H1 (cell line): ENCODE results near the gene OLFM1. TPM values are rescaled to one million over a fixed set of nuclear protein-coding genes. Genes with fewer than 3 reads are reported as not detected.

Source experiments
- CTCF ChIA-PET: fragments of 300-600 bp; sonication (Branson Sonifier 250); formaldehyde crosslinking; loops from one replicate; lab custom pipeline; 2021; ENCODE audit not compliant: partially characterized antibody; lab: Charles Lee
- POLR2A ChIA-PET: fragments of 300-600 bp; sonication (Branson Sonifier 250); formaldehyde crosslinking; loops from one replicate; lab custom pipeline; 2021; ENCODE audit warnings: inconsistent platforms; ENCODE audit not compliant: partially characterized antibody; lab: Charles Lee
- DNase-seq, 2 experiments: peaks; one replicate each; pipeline versions ENCODE4 v3.0.0 to v3.0.0-alpha.2; 2010 to 2022; ENCODE audit warnings: low spot score in 2 of 2, low read depth in 1 of 2, mixed read lengths in 1 of 2
- FAIRE-seq: peaks from 2 replicates; lab custom pipeline; 2011; peaks lifted over from hg19 to GRCh38; lab: Jason Lieb, UNC
- H2AFZ ChIP-seq: 2 replicates; pipeline ENCODE4 v1.8.1; 2012; ENCODE audit warnings: low read length, inconsistent platforms
- H2AK5ac ChIP-seq: 2 replicates; pipeline ENCODE4 v1.6.1; 2013; ENCODE audit warnings: low read depth, low read length
- H2BK120ac ChIP-seq: replicated peaks from 2 replicates; pipeline ENCODE3; 2013; ENCODE audit warnings: low read depth, low read length, inconsistent platforms
- H2BK12ac ChIP-seq: 2 replicates; pipeline ENCODE4 v1.6.1; 2013; ENCODE audit warnings: low read depth, low read length
- H2BK15ac ChIP-seq: 2 replicates; pipeline ENCODE4 v1.6.1; 2013; ENCODE audit warnings: low read length
- H2BK20ac ChIP-seq: 2 replicates; pipeline ENCODE4 v1.6.1; 2013; ENCODE audit warnings: low read length
- H2BK5ac ChIP-seq: 2 replicates; pipeline ENCODE4 v1.6.1; 2013; ENCODE audit warnings: low read depth, low read length
- H3K14ac ChIP-seq: 2 replicates; pipeline ENCODE4 v1.6.1; 2013; ENCODE audit warnings: inconsistent platforms; ENCODE audit not compliant: insufficient read length
- H3K18ac ChIP-seq: 2 replicates; pipeline ENCODE4 v1.6.1; 2013; ENCODE audit warnings: low read length; ENCODE audit errors: extremely low read depth
- H3K23ac ChIP-seq: 2 replicates; pipeline ENCODE4 v1.6.1; 2013; ENCODE audit warnings: inconsistent platforms; ENCODE audit not compliant: insufficient read length
- H3K23me2 ChIP-seq: 2 replicates; pipeline ENCODE4 v1.6.1; 2013; ENCODE audit warnings: low read depth, low read length
- H3K27ac ChIP-seq: 2 replicates; pipeline ENCODE4 v1.6.1; 2011; ENCODE audit warnings: low read depth, low read length, inconsistent platforms
- H3K27me3 ChIP-seq, 4 experiments: replicated peaks in 1 of 4; 1 replicate in 1 of 4; 2 replicates in 3 of 4; pipeline versions ENCODE4 v1.6.1 to v1.8.1; 2011 to 2013; ENCODE audit warnings: low read length in 3 of 4, mild to moderate bottlenecking in 3 of 4, inconsistent platforms in 2 of 4, mixed read lengths in 2 of 4, moderate library complexity in 1 of 4; ENCODE audit not compliant: control insufficient read depth in 3 of 4, insufficient read depth in 3 of 4; ENCODE audit errors: extremely low read depth in 1 of 4
- H3K36me3 ChIP-seq, 4 experiments: 2 replicates each; pipeline versions ENCODE4 v1.6.1 to v1.8.1; 2011 to 2013; ENCODE audit warnings: mild to moderate bottlenecking in 4 of 4, low read length in 3 of 4, moderate library complexity in 2 of 4, control low read depth in 1 of 4, inconsistent platforms in 1 of 4; ENCODE audit not compliant: insufficient read depth in 4 of 4, control insufficient read depth in 2 of 4
- H3K4ac ChIP-seq: replicated peaks from 2 replicates; pipeline ENCODE3; 2013; ENCODE audit warnings: low read length, low read depth, mixed read lengths, inconsistent platforms; ENCODE audit not compliant: insufficient read length
- H3K4me1 ChIP-seq, 4 experiments: replicated peaks in 1 of 4; 1 replicate in 1 of 4; 2 replicates in 3 of 4; pipeline versions ENCODE4 v1.6.1 to v1.8.1; 2011 to 2013; ENCODE audit warnings: low read length in 3 of 4, inconsistent platforms in 2 of 4, mixed read lengths in 1 of 4; ENCODE audit not compliant: insufficient read depth in 4 of 4, control insufficient read depth in 3 of 4
- H3K4me2 ChIP-seq, 2 experiments: 2 replicates each; pipeline versions ENCODE4 v1.6.1 to v1.8.1; 2011 to 2013; ENCODE audit warnings: low read depth in 2 of 2, low read length in 2 of 2, control low read depth in 1 of 2, inconsistent platforms in 1 of 2, mild to moderate bottlenecking in 1 of 2; ENCODE audit not compliant: insufficient read depth in 1 of 2
- H3K4me3 ChIP-seq, 4 experiments: fragments of 200-600, 300-600 bp in 1 of 4; sonication (generic), shearing (Covaris generic), sonication (Bioruptor Twin) in 1 of 4; 2 replicates each; pipeline versions ENCODE4 v1.5.1 to v1.8.1; 2011 to 2016; ENCODE audit warnings: low read length in 4 of 4, low read depth in 3 of 4, control low read depth in 2 of 4, inconsistent platforms in 2 of 4, mild to moderate bottlenecking in 2 of 4, mixed read lengths in 1 of 4, moderate library complexity in 1 of 4; ENCODE audit not compliant: insufficient read depth in 2 of 4; ENCODE audit errors: extremely low read depth in 1 of 4
- H3K56ac ChIP-seq: replicated peaks from 2 replicates; pipeline ENCODE3; 2013; ENCODE audit warnings: low read depth, mild to moderate bottlenecking, mixed read lengths, low read length, inconsistent platforms; ENCODE audit not compliant: insufficient read length
- H3K79me1 ChIP-seq: 2 replicates; pipeline ENCODE4 v1.6.1; 2013; ENCODE audit warnings: low read depth, low read length, control low read depth
- H3K79me2 ChIP-seq, 2 experiments: 2 replicates each; pipeline versions ENCODE4 v1.6.1 to v1.8.1; 2012 to 2013; ENCODE audit warnings: low read length in 2 of 2, mild to moderate bottlenecking in 2 of 2, inconsistent platforms in 1 of 2; ENCODE audit not compliant: insufficient read depth in 2 of 2, control insufficient read depth in 1 of 2
- H3K9ac ChIP-seq, 4 experiments: replicated peaks in 1 of 4; 1 replicate in 1 of 4; 2 replicates in 3 of 4; pipeline versions ENCODE4 v1.6.1 to v1.8.1; 2011 to 2013; ENCODE audit warnings: low read depth in 3 of 4, low read length in 3 of 4, control low read depth in 2 of 4, mild to moderate bottlenecking in 2 of 4, moderate library complexity in 2 of 4, inconsistent platforms in 1 of 4; ENCODE audit errors: extremely low read depth in 1 of 4
- H3K9me3 ChIP-seq, 2 experiments: 2 replicates each; pipeline versions ENCODE4 v1.6.1 to v1.8.1; 2012 to 2013; ENCODE audit warnings: mild to moderate bottlenecking in 2 of 2, moderate library complexity in 2 of 2, control low read depth in 1 of 2, inconsistent platforms in 1 of 2, low read depth in 1 of 2, low read length in 1 of 2, mixed read lengths in 1 of 2; ENCODE audit not compliant: insufficient read depth in 2 of 2
- H4K20me1 ChIP-seq, 2 experiments: replicated peaks in 1 of 2; 2 replicates each; pipeline versions ENCODE3 to v1.8.1; 2011 to 2013; ENCODE audit warnings: inconsistent platforms in 2 of 2, low read length in 2 of 2, mild to moderate bottlenecking in 1 of 2; ENCODE audit not compliant: insufficient read depth in 2 of 2, control insufficient read depth in 1 of 2
- H4K5ac ChIP-seq: 2 replicates; pipeline ENCODE4 v1.6.1; 2013; ENCODE audit warnings: low read length, low read depth, mixed read lengths, inconsistent platforms; ENCODE audit not compliant: insufficient read length
- H4K8ac ChIP-seq: 2 replicates; pipeline ENCODE4 v1.8.0; 2013; ENCODE audit warnings: mild to moderate bottlenecking, moderate library complexity, low read length, inconsistent platforms; ENCODE audit not compliant: insufficient read depth; ENCODE audit errors: extremely low read depth
- H4K91ac ChIP-seq: replicated peaks from 2 replicates; pipeline ENCODE3; 2013; ENCODE audit warnings: low read length, mixed read lengths, inconsistent platforms; ENCODE audit not compliant: insufficient read length
- GABPA ChIP-seq: IDR thresholded peaks from 2 replicates; pipeline ENCODE4 v1.6.1; 2011; ENCODE audit warnings: mild to moderate bottlenecking, low read length, moderate library complexity, borderline replicate concordance; ENCODE audit not compliant: insufficient read depth
- GTF2F1 ChIP-seq: IDR thresholded peaks from 2 replicates; pipeline ENCODE4 v1.6.1; 2012; ENCODE audit warnings: low read depth, low read length, improper control_type of control experiment, borderline replicate concordance
- JUN ChIP-seq: IDR thresholded peaks from 2 replicates; pipeline ENCODE4 v1.6.1; 2011; ENCODE audit warnings: low read depth, mild to moderate bottlenecking, improper control_type of control experiment, low read length
- WGBS, 2 experiments: shearing (Covaris generic) in 1 of 2; methylation state at CpG; one replicate each; pipeline versions ENCODE4 v1.1.6 to v1.1.7; 2013 to 2015; ENCODE audit warnings: low lambda C conversion rate in 2 of 2, mixed read lengths in 2 of 2, inconsistent platforms in 1 of 2, low coverage in 1 of 2, missing lambda C conversion rate in 1 of 2; ENCODE audit not compliant: insufficient replicate concordance in 2 of 2, insufficient coverage in 1 of 2, insufficient read length in 1 of 2; ENCODE audit errors: extremely low coverage in 1 of 2, missing lambda C conversion rate in 1 of 2; 5-methylcytosine and 5-hydroxymethylcytosine counted together
- polyA plus RNA-seq, 7 experiments: library from polyadenylated mRNA; depleted of rRNA in 3 of 7; stranded (reverse) in 5 of 7; unstranded in 2 of 7; fragments of >200 nt in 5 of 7; fragments of 200-250 nt in 2 of 7; gene quantifications; 1 replicate in 5 of 7; 2 replicates in 1 of 7; 4 replicates in 1 of 7; pipeline versions ENCODE4 v1.2.1 to v1.2.3, GENCODE V29; 2011 to 2013; ENCODE audit warnings: missing spikeins in 2 of 7, mixed read lengths in 2 of 7
- total RNA-seq: library from RNA; stranded (reverse); fragmentation: NEBNext Ultra II Directional; extraction: Animal tissue kit (Norgen Biotek cat#: 25700); gene quantifications from 2 replicates; pipeline ENCODE4 v1.2.1, GENCODE V29; 2021

OLFM1 gene
- total and polyA plus RNA-seq, 2 of the 8 experiments (the other 6 are each of a cell fraction or from before 2014, with no cell fraction given): 53.0 to 53.4 TPM

GRCh38 chr9:135117281-135117680, 29.8 kb downstream of the OLFM1 start:
- H3K79me2 ChIP-seq: no peaks in the 10 kb centered on the region; a peak in 1 of 4 replicates
- no peak overlapping the region for H2BK5ac ChIP-seq
- H3K56ac ChIP-seq: no peak overlapping the region
- no peak for TF ChIP-seq GTF2F1
- no peak for TF ChIP-seq GABPA
- no peak for TF ChIP-seq JUN
- no peak overlapping the region for H3K4me2 ChIP-seq
- no peak overlapping the region for H3K4ac ChIP-seq
- H3K9me3 ChIP-seq: peaks cover 0 to 3% of the 10 kb centered on the region in 2 experiments; a peak in 1 of 4 replicates
- no peaks in the 10 kb centered on the region for H3K79me1 ChIP-seq
- H3K23ac ChIP-seq: no peak overlapping the region
- H3K27me3 ChIP-seq: no peaks in the 10 kb centered on the region
- H3K4me3 ChIP-seq: no peak overlapping the region
- WGBS, 2 experiments: 99% methylated on average over 12 of the region's 12 CpGs; no CpG with 5 or more reads in 1 of the 2 experiments
- no peak overlapping the region for H3K18ac ChIP-seq
- H2BK15ac ChIP-seq: no peak overlapping the region
- H2AFZ ChIP-seq: no peak overlapping the region
- H3K9ac ChIP-seq: no peak overlapping the region
- no peak overlapping the region for H4K8ac ChIP-seq
- peaks cover 0 to 18% (median 11%) of the 10 kb centered on the region in 4 experiments; a peak in 6 of 8 replicates for H3K36me3 ChIP-seq
- H2BK12ac ChIP-seq: no peak overlapping the region
- no peaks in the 10 kb centered on the region for H3K4me1 ChIP-seq
- no peak overlapping the region for H2BK120ac ChIP-seq
- H3K14ac ChIP-seq: no peak overlapping the region
- POLR2A ChIA-PET: no interaction called here
- DNase-seq: no peak
- no peak overlapping the region for H4K5ac ChIP-seq
- H2BK20ac ChIP-seq: no peak overlapping the region
- FAIRE-seq: no peak
- CTCF ChIA-PET: interaction anchor here (0.8 to 1.1 kb wide), 3 partner anchors 9 to 23 kb away, joined by 3 to 4 read pairs (median 3); no protein-coding TSS in a partner anchor
- no peak overlapping the region for H3K27ac ChIP-seq
- no peak overlapping the region for H2AK5ac ChIP-seq
- peaks cover 0 to 4% of the 10 kb centered on the region in 2 experiments for H4K20me1 ChIP-seq
- H4K91ac ChIP-seq: no peak overlapping the region
- no peaks in the 10 kb centered on the region for H3K23me2 ChIP-seq
